Breast epithelium (tissue), 3 donors: ENCODE results near the gene NCBP3.

Experiments used
- POLR2A ChIP-seq: fragments of 450-650 bp; IDR thresholded peaks from one replicate; pipeline ENCODE4 v1.6.1; 2016; ENCODE audit warnings: antibody characterized with exemption, mild to moderate bottlenecking, moderate library complexity
- POLR2AphosphoS5 ChIP-seq, 3 donors: sonication (generic); formaldehyde crosslinking; IDR thresholded peaks; one replicate each; pipeline ENCODE4 v1.6.1; 2017; ENCODE audit warnings: antibody characterized with exemption in 3 of 3
- TF ChIP-seq, protein P1 (sequence below), 3 donors: fragments of 450-650 bp; IDR thresholded peaks; one replicate each; pipeline ENCODE4 v1.5.1; 2016 to 2017; ENCODE audit warnings: antibody characterized with exemption in 3 of 3, mild to moderate bottlenecking in 3 of 3, moderate library complexity in 3 of 3

DNA sequence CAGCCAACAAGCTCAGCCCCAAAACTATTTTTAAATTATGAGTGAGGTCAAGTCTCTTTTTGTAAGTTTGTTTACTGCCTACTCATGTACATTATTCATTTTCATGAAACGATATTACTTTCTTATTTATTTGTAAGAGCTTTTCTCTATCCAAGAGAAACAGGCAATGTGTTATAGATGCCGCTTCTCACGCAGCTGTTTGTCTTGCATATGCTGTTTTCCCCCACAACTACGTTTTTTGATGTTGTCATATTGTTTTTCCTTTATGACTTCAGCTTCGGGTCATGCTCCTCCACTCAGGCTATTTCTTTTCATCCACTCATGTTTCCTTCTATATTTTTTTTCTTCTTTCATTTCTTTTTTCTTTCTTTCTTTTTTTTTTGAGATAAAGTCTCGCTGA lies 65.1 kb downstream of the NCBP3 start:
- no peak for TF ChIP-seq POLR2A
- TF ChIP-seq, protein P1, sequence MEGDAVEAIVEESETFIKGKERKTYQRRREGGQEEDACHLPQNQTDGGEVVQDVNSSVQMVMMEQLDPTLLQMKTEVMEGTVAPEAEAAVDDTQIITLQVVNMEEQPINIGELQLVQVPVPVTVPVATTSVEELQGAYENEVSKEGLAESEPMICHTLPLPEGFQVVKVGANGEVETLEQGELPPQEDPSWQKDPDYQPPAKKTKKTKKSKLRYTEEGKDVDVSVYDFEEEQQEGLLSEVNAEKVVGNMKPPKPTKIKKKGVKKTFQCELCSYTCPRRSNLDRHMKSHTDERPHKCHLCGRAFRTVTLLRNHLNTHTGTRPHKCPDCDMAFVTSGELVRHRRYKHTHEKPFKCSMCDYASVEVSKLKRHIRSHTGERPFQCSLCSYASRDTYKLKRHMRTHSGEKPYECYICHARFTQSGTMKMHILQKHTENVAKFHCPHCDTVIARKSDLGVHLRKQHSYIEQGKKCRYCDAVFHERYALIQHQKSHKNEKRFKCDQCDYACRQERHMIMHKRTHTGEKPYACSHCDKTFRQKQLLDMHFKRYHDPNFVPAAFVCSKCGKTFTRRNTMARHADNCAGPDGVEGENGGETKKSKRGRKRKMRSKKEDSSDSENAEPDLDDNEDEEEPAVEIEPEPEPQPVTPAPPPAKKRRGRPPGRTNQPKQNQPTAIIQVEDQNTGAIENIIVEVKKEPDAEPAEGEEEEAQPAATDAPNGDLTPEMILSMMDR (IDR thresholded peaks at IDR 0.05), result no peak
- no peak for TF ChIP-seq POLR2AphosphoS5 (IDR thresholded peaks at IDR 0.05)
